CD14-positive monocyte (primary cell): ENCODE data around the gene TMTC1. TPM values are rescaled to one million over a fixed set of nuclear protein-coding genes. Genes with fewer than 3 reads are reported as not detected.
A peak's percentile ranks its signal among the peaks of the same experiment; 100 is the strongest.

Source experiments
- DNase-seq, 3 donors: peaks; one replicate each; pipeline ENCODE4 v3.0.0-alpha.2; 2011 to 2022
- H2AFZ ChIP-seq: 2 replicates; pipeline ENCODE4 v1.6.0; 2012; ENCODE audit warnings: mild to moderate bottlenecking, low read depth, low read length, inconsistent platforms; ENCODE audit not compliant: insufficient read depth, poor library complexity, severe bottlenecking
- H3K27ac ChIP-seq, 2 donors: 1 replicate in 1 of 2; 2 replicates in 1 of 2; pipeline ENCODE4 v1.5.1; 2012 to 2013; ENCODE audit warnings: low read length in 2 of 2, control low read depth in 1 of 2, inconsistent platforms in 1 of 2, low read depth in 1 of 2, mild to moderate bottlenecking in 1 of 2
- H3K27me3 ChIP-seq, 2 donors: one replicate each; pipeline versions ENCODE4 v1.6.0 to v1.6.1; 2011 to 2013; ENCODE audit warnings: low read length in 2 of 2; ENCODE audit not compliant: control insufficient read depth in 2 of 2, insufficient read depth in 2 of 2
- H3K36me3 ChIP-seq, 2 donors: replicated peaks in 1 of 2; 1 replicate in 1 of 2; 2 replicates in 1 of 2; pipeline versions ENCODE4 v1.5.1 to v1.6.1; 2012 to 2013; ENCODE audit warnings: low read length in 2 of 2, control low read depth in 1 of 2, inconsistent platforms in 1 of 2, mild to moderate bottlenecking in 1 of 2; ENCODE audit not compliant: insufficient read depth in 2 of 2, control insufficient read depth in 1 of 2
- H3K4me1 ChIP-seq, 2 donors: 1 replicate in 1 of 2; 2 replicates in 1 of 2; pipeline versions ENCODE4 v1.5.1 to v1.6.1; 2012 to 2013; ENCODE audit warnings: low read length in 2 of 2, control low read depth in 1 of 2, inconsistent platforms in 1 of 2, mild to moderate bottlenecking in 1 of 2, moderate library complexity in 1 of 2; ENCODE audit not compliant: insufficient read depth in 2 of 2, control insufficient read depth in 1 of 2
- H3K4me2 ChIP-seq: replicated peaks from 2 replicates; pipeline ENCODE3; 2012; ENCODE audit warnings: low read length, moderate library complexity, mild to moderate bottlenecking; ENCODE audit not compliant: poor library complexity, severe bottlenecking; ENCODE audit errors: extremely low read depth
- H3K4me3 ChIP-seq, 3 experiments: fragments of 200-600 bp in 1 of 3; sonication (generic) in 1 of 3; replicated peaks in 1 of 3; 1 replicate in 2 of 3; 2 replicates in 1 of 3; pipeline ENCODE4 v1.5.1; 2011 to 2013; ENCODE audit warnings: low read length in 3 of 3, mild to moderate bottlenecking in 3 of 3, control low read depth in 2 of 3, low read depth in 2 of 3, inconsistent platforms in 1 of 3, moderate library complexity in 1 of 3
- H3K79me2 ChIP-seq: 2 replicates; pipeline ENCODE4 v1.6.0; 2012; ENCODE audit warnings: mild to moderate bottlenecking, control low read depth, inconsistent platforms, low read length, moderate library complexity; ENCODE audit not compliant: insufficient read depth
- H3K9ac ChIP-seq: 2 replicates; pipeline ENCODE4 v1.6.0; 2017; ENCODE audit warnings: low read length, mild to moderate bottlenecking; ENCODE audit not compliant: insufficient read depth, poor library complexity, severe bottlenecking
- H3K9me3 ChIP-seq, 2 donors: replicated peaks in 1 of 2; 1 replicate in 1 of 2; 2 replicates in 1 of 2; pipeline versions ENCODE4 v1.5.1 to v1.6.1; 2012 to 2013; ENCODE audit warnings: low read length in 2 of 2, control low read depth in 1 of 2; ENCODE audit not compliant: control insufficient read depth in 1 of 2, insufficient read depth in 1 of 2
- H4K20me1 ChIP-seq: 2 replicates; pipeline ENCODE4 v1.6.0; 2012; ENCODE audit warnings: mild to moderate bottlenecking, low read length, control low read depth, moderate library complexity; ENCODE audit not compliant: insufficient read depth
- H3K27ac Mint-ChIP-seq, 7 donors: one replicate each; pipeline ENCODE4 v1.8.0; 2020; ENCODE audit warnings: mild to moderate bottlenecking in 7 of 7, mixed read lengths in 7 of 7, moderate library complexity in 6 of 7, inconsistent platforms in 2 of 7
- H3K27me3 Mint-ChIP-seq, 3 donors: one replicate each; pipeline ENCODE4 v1.8.0; 2021 to 2022; ENCODE audit warnings: low read depth in 3 of 3, mild to moderate bottlenecking in 3 of 3, mixed read lengths in 3 of 3, moderate library complexity in 3 of 3, inconsistent platforms in 1 of 3
- H3K36me3 Mint-ChIP-seq, 2 donors: one replicate each; pipeline ENCODE4 v1.8.0; 2020; ENCODE audit warnings: mixed read lengths in 2 of 2, inconsistent platforms in 1 of 2, mild to moderate bottlenecking in 1 of 2
- H3K4me1 Mint-ChIP-seq: one replicate; pipeline ENCODE4 v1.8.0; 2020; ENCODE audit warnings: mild to moderate bottlenecking, mixed read lengths
- H3K4me3 Mint-ChIP-seq, 2 donors: one replicate each; pipeline ENCODE4 v1.8.0; 2020; ENCODE audit warnings: mild to moderate bottlenecking in 2 of 2, mixed read lengths in 2 of 2, moderate library complexity in 1 of 2
- H3K9me3 Mint-ChIP-seq, 7 donors: one replicate each; pipeline ENCODE4 v1.8.0; 2020 to 2022; ENCODE audit warnings: mixed read lengths in 7 of 7, mild to moderate bottlenecking in 6 of 7, moderate library complexity in 6 of 7, inconsistent platforms in 2 of 7
- WGBS: methylation state at CpG from one replicate; pipeline ENCODE4 v1.1.5; 2013; ENCODE audit warnings: missing lambda C conversion rate; ENCODE audit not compliant: insufficient coverage; 5-methylcytosine and 5-hydroxymethylcytosine counted together
- intact Hi-C, 2 donors: fragments of 100-400 bp; cut with micrococcal nuclease; formaldehyde crosslinking; loops; one replicate each; pipeline versions ENCODE4 v1.15.0 to v1.15.1; 2023
- polyA plus RNA-seq, 3 donors: library from polyadenylated mRNA; depleted of rRNA in 1 of 3; unstranded in 2 of 3; stranded (reverse) in 1 of 3; fragments of 300-500 nt in 2 of 3; fragments of >200 nt in 1 of 3; fragmentation: Illumina TruSeq in 2 of 3; gene quantifications; 1 replicate in 2 of 3; 2 replicates in 1 of 3; pipeline ENCODE4 v1.2.3, GENCODE V29; 2012 to 2021
- TF ChIP-seq, protein P1 (sequence below): fragments of 200-600 bp; IDR thresholded peaks from one replicate; pipeline ENCODE4 v1.8.0; 2022; ENCODE audit warnings: antibody characterized with exemption, mild to moderate bottlenecking

Gene TMTC1
- polyA plus RNA-seq, 3 donors = 0.57 to 5.6 (median 2.1) TPM

DNA sequence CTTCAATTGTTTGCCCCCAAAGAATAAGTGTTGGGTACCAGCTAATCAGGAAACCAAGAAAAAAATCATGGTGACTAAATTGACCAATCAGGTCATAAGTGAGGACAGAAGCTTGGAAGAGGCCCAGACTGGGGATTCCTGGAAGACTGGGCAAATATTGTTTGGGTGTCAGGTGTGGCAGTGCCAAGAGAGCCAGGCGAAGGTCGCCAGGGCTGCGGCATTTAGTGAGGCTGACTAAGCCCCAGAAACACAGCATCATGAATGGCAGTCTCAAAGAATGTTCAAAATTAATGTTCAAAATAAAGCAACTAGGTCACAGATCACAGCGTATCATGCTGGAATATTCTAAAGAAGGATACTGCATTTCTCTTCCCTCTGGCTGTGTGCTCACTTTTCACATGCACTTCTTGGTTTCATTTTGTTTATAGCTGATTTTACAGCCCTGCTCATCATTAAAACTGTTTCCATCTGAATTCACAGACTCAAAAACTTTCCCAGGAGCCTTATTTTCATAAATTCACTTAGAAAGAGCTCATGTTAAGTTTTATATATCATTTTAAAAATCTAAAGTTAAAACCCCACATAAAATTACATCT is 201.0 kb downstream of the TMTC1 start:
- H3K79me2 ChIP-seq = no peaks in the 10 kb centered on the region
- intact Hi-C loops = no loop called here
- no peak overlapping the region for H3K4me3 ChIP-seq
- Mint-ChIP-seq H3K27ac (no peak overlapping the region), H3K9me3 (peaks cover 0 to 4% (median 2%) of the 10 kb centered on the region in 7 donors), H3K4me3 (no peak overlapping the region), H3K4me1 (peaks cover 6% of the 10 kb centered on the region), H3K27me3 (peaks cover 0 to 2% (median 1%) of the 10 kb centered on the region in 3 donors), H3K36me3 (peaks cover 0 to 15% of the 10 kb centered on the region in 2 donors)
- TF ChIP-seq, protein P1, sequence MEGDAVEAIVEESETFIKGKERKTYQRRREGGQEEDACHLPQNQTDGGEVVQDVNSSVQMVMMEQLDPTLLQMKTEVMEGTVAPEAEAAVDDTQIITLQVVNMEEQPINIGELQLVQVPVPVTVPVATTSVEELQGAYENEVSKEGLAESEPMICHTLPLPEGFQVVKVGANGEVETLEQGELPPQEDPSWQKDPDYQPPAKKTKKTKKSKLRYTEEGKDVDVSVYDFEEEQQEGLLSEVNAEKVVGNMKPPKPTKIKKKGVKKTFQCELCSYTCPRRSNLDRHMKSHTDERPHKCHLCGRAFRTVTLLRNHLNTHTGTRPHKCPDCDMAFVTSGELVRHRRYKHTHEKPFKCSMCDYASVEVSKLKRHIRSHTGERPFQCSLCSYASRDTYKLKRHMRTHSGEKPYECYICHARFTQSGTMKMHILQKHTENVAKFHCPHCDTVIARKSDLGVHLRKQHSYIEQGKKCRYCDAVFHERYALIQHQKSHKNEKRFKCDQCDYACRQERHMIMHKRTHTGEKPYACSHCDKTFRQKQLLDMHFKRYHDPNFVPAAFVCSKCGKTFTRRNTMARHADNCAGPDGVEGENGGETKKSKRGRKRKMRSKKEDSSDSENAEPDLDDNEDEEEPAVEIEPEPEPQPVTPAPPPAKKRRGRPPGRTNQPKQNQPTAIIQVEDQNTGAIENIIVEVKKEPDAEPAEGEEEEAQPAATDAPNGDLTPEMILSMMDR = no peak
- H3K4me2 ChIP-seq = no peak overlapping the region
- no peak overlapping the region for H3K9ac ChIP-seq
- no peak for DNase-seq
- no peak overlapping the region for H3K27ac ChIP-seq
- H3K9me3 ChIP-seq = peaks cover 0 to 2% of the 10 kb centered on the region in 2 donors
- no peaks in the 10 kb centered on the region for H3K27me3 ChIP-seq
- no peaks in the 10 kb centered on the region for H4K20me1 ChIP-seq
- 92% methylated on average over 4 of the region's 4 CpGs for WGBS
- peaks cover 0 to 3% of the 10 kb centered on the region in 2 donors for H3K4me1 ChIP-seq
- H2AFZ ChIP-seq = no peak overlapping the region
- H3K36me3 ChIP-seq = no peaks in the 10 kb centered on the region

DNA sequence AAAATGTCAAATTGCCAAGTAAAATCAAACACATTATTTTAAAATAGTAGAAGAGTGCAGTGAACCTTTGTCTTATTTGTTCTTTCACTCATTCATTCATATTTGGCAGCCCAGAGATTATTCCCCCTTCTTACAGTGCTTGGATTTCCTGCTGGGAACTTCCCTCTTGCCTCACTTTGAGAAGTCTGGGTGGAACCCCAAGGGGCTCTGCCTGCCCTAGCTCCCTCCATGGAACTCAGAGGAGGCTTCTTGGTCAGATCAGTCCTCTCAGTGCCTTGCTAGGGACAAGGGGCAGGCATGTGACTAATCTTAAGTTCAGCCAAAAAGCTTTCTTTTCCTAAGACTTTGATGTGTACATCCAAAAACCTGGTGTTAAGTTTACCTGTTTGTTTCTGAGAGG is 201.6 kb downstream of the TMTC1 start:
- Mint-ChIP-seq H3K27ac (peak overlapping the region in 1 of 7 donors; percentile 20), H3K27me3 (peaks cover 0 to 2% (median 1%) of the 10 kb centered on the region in 3 donors), H3K4me1 (peaks cover 6% of the 10 kb centered on the region), H3K9me3 (peaks cover 0 to 4% (median 0%) of the 10 kb centered on the region in 7 donors), H3K36me3 (peaks cover 0 to 15% of the 10 kb centered on the region in 2 donors), H3K4me3 (no peak overlapping the region)
- H3K4me2 ChIP-seq = no peak overlapping the region
- no peaks in the 10 kb centered on the region for H3K9me3 ChIP-seq
- no peak for DNase-seq
- no peak overlapping the region for H3K4me3 ChIP-seq
- H4K20me1 ChIP-seq = no peaks in the 10 kb centered on the region
- no peaks in the 10 kb centered on the region for H3K79me2 ChIP-seq
- H3K27ac ChIP-seq = no peak overlapping the region
- intact Hi-C loops = no loop called here
- H3K4me1 ChIP-seq = peaks cover 0 to 3% of the 10 kb centered on the region in 2 donors
- H2AFZ ChIP-seq = no peak overlapping the region
- TF ChIP-seq, protein P1 = no peak
- H3K9ac ChIP-seq = no peak overlapping the region
- H3K27me3 ChIP-seq = no peaks in the 10 kb centered on the region
- no peaks in the 10 kb centered on the region for H3K36me3 ChIP-seq
